Lung microvascular endothelial cell (primary cell): ENCODE data around the gene ZFP36. TPM values are rescaled to one million over a fixed set of nuclear protein-coding genes. Genes with fewer than 3 reads are reported as not detected.
A peak's percentile ranks its signal among the peaks of the same experiment; 100 is the strongest.

Experiments used
- DNase-seq, 2 donors: peaks; one replicate each; pipeline versions ENCODE4 v3.0.0 to v3.0.0-alpha.2; 2010; ENCODE audit warnings: low read depth in 2 of 2
- total RNA-seq: library from RNA; depleted of rRNA; stranded (reverse); fragments of >200 nt; gene quantifications from 2 replicates; pipeline ENCODE4 v1.2.1, GENCODE V29; 2014

Gene ZFP36
- total RNA-seq, 1 donor from 2014 or later: 4.0 TPM

DNA sequence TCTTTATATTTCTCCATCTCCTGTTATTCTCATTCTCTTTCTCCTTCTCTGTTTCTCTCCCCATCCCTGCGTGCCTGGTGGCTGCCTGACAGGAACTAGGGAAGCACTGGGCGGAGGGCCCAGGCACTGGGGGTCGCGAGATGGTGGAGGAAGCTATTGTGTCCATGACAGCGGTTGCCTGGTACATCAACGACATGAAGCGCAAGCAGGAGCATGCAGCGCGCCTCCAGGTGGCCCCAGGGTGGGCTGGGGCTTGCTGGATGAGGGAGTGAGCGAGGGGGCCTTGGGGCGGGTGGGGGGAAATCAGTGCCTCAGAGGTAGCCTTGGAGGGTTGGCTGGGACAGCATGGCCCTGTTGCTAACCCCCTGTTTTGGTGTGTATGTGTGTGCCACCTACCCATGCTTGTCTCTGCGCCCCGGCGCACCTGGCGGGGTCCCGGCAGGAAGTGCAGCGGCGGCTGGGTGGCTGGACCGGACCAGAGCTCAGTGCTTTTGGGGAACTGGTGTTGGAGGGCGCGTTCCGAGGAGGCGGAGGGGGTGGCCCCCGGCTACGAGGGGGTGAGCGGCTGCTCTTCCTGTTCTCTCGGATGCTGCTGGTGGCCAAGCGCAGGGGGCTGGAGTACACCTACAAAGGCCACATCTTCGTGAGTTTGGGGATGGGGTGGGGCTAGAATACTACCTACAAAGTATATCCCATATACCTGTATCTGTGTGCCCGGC is 11.0 kb downstream of the ZFP36 start:
- DNase-seq: no peak

DNA sequence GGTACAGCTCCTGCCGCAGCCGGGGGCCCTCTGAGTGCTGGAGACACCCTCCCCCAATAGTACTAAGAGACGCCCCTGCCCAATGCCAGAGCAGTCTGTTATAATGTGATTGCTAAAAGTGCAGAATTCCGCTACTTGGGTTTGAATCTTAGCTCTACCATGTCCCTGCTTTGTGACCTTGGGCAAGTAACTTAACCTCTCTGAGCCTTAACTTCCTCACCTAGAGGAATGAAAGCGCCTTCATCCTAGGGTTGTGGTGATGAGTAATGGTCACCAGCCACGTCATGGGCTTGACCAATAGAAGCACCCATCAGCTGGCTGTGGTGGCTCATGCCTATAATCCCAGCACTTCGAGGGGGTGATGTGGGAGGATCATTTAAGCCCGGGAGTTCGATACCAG is 12.4 kb downstream of the ZFP36 start:
- DNase-seq: no peak

DNA sequence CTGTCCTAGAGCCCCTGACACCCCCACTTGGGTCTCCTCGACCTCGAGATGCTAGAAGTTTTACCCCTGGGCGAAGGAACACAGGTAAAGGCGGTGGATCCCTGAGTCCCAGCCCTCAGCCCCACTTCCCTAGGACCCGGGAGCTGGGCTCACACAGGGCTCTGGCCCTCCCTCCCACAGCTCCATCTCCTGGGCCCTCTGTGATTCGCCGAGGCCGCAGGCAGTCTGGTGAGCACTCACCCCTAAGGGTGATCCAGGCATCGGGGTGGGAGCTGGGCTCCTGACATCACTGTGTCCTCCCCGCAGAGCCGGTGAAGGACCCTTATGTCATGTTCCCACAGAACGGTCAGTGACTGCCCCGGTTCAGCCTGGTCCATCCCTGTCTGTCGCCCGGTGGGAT is 14.1 kb downstream of the ZFP36 start:
- no peak for DNase-seq

DNA sequence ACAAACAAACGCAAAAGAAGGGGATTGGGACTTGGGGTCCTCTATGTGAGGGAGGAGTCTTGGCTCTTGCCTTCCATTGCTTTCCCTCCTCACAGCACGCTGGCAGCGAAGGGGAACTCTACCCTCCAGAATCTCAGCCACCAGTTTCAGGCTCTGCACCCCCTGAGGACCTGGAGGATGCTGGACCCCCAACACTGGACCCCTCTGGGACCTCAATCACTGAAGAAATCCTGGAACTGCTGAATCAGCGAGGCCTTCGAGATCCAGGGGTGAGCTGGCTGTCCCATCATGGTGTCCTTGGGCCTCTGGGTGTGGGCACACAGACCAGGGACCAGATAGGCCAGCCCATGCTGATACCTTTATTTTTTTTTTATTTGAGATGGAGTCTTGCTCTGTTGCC is 15.4 kb downstream of the ZFP36 start:
- no peak for DNase-seq

DNA sequence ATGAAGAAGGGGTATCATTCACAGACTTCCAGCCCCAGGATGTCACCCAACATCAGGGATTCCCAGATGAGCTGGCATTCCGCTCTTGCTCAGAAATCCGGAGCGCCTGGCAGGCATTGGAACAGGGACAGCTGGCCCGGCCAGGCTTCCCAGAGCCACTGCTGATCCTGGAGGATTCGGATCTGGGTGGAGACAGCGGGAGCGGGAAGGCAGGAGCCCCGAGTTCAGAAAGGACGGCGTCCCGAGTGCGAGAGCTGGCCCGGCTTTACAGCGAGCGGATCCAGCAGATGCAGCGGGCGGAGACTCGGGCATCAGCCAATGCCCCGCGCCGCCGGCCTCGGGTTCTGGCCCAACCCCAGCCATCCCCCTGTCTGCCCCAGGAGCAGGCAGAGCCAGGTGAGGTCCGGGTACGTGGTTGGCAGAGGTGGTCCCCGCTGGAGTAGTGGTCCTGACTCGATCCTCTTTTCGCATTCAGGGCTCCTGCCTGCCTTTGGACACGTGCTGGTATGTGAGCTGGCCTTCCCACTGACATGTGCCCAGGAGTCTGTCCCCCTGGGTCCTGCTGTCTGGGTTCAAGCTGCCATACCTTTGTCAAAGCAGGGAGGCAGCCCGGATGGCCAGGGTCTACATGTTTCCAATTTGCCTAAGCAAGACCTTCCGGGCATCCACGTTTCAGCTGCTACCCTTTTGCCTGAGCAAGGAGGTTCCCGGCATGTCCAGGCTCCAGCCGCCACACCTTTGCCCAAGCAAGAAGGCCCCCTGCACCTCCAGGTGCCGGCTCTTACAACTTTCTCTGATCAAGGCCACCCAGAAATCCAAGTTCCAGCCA is 16.8 kb downstream of the ZFP36 start:
- DNase-seq: no peak

DNA sequence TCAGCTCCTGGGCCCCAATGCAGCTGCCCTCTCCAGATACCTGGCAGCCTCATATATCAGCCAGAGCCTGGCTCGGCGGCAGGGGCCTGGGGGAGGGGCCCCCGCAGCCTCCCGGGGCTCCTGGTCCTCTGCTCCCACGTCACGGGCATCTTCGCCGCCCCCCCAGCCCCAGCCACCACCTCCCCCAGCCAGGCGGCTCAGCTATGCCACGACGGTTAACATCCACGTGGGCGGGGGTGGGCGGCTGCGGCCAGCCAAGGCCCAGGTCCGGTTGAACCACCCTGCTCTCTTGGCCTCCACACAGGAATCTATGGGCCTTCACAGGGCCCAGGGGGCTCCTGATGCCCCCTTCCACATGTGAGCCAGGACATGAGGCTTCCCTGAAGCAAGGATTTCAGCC is 18.3 kb downstream of the ZFP36 start:
- DNase-seq: no peak

DNA sequence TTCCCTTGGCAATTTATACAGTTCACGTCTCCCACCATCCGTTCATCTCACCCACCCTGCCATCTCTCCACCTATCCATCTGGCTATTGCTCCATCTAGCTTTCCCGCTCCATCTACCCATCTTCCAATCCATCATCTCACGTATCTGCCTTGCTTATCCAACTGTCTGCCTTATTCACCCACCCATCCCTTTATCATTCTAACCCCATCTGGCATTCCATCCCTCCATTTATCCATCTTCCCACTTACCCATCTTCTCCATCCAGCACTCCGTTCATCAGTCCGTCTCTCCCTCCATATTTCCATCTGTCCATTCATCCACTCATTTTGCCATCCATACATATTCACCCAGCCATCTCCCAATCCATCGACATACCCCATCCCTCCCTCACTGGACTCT is 19.1 kb downstream of the ZFP36 start:
- DNase-seq: no peak

DNA sequence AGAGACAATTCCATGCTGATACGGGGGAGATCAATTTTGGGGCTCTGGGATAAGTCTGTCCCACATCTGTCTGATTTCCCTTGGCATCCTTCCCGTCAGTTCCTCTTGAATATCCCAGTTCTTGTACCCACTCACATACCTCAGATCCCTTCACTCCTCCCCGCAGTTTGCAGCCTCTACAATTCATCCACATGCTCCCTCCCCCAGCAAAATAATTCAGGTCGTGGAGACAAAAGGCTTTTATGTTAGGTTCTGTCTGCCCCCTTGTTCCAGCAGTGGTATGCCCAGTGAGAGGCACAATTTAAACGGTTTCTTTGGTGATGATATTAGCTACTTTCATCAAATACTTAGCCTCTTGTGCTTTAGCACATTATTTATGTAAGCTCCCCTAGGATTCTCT is 19.5 kb downstream of the ZFP36 start:
- DNase-seq: no peak

DNA sequence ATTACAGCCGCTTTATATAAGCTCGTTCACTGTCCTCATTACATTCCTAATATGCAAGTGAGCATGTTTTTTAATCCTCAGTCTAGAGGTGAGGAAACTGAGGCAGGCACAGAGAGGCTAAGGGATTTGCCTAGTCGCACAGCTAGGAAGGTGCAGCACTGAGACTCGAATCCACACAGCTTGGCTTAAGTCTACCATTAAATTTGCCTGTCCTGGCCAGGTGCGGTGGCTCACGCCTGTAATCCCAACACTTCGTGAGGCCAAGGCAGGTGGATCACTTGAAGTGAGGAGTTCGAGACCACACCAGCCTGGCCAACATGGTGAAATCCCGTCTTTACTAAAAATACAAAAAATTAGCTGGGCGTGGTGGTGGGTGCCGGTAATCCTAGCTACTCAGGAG is 21.1 kb downstream of the ZFP36 start:
- DNase-seq: no peak

DNA sequence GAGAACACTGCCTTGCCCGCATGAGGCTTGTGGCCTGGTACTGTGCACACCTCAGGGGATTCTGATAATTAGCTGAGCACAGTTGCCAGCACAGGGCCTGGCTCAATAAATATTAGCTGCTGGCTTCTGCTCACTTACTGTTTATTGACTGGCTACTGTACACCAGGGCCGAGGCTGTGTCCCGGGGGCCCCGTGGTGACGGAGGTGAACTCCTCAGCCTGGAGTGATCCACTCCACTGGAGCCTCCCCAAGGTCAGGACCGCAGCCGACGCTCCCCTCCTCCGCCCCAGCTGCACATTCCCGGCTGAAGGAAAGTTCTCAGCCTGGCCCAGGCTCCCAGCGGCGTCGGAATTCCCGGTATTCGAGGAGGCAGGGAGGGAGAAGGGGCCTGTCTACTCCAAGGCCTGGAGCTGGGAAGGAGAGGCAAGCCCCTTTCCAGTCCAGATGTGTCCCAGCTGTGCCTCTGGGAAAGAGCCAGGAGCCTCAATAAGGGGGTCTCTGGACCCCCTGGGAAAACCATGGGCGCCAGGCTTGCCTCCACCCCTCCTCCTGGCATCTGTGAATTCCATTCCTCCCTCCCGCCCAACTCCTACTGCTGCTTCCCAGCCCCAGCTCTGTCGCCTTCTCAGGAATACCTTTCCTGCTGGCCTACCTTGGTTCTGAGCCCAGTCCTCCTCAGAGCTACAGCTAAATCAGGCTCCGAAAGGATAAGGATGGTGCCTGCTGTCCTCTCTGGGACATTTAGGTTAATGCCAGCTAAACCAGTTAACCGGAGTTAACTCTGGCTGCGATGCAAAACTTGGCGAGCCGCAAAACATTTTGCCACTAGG is 21.9 kb downstream of the ZFP36 start:
- peak; percentile 51 to 92 for DNase-seq

DNA sequence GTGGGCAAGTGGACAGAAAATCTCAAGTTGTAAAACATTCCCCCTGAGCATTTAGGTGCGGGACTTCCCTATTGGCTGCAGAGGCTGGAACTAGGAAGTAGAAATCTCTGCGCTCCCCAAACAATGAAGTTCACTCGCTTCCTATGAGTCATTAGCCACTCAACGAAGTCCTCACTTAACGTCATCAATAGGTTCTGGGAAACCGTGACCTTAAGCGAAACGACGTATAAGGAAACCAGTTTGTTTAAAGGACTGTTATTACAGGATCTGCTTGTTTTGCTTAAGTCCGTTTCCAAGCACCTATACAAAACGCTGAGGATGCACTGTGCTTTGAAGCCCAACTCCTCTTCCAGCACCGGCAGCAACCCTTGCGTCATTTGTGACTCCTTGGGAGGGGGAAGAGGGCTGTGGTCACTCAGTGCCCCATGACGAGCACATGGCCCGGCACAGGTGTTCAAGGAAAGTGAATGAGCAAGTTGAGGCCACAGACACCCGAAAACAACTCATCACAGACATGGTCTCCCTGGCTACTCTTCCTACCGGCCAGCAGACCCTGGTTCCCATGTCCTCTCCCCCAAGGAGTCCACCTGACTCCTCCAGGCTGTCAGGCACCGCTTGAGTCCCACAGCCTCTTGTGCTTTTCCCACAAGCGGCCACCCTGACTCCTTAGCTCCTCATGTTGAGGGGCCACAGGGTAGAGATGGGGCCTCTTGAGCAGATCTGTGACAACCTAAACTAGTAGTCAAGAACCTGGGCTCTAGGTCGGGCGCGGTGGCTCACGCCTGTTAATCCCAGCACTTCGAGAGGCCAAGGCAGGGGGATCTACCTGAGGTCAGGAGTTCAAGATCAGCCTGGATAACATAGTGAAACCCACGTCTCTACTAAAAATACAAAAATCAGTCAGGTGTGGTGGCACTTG is 24.3 kb downstream of the ZFP36 start:
- DNase-seq: peak; percentile 98 to 100

DNA sequence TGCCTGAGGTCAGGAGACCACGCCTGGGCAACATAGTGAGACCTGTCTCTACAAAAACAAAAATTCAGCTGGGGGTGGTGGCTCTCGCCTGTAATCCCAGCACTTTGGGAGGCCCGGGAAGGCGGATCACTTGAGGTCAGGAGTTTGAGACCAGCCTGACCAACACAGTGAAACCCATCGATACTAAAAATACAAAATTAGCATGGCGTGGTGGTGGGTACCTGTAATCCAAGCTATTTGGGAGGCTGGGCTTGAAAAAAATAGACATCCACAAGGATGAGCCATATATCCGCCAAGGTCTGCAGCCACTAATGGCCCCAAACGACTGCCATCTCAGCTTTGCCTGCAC is 26.0 kb downstream of the ZFP36 start:
- no peak for DNase-seq

DNA sequence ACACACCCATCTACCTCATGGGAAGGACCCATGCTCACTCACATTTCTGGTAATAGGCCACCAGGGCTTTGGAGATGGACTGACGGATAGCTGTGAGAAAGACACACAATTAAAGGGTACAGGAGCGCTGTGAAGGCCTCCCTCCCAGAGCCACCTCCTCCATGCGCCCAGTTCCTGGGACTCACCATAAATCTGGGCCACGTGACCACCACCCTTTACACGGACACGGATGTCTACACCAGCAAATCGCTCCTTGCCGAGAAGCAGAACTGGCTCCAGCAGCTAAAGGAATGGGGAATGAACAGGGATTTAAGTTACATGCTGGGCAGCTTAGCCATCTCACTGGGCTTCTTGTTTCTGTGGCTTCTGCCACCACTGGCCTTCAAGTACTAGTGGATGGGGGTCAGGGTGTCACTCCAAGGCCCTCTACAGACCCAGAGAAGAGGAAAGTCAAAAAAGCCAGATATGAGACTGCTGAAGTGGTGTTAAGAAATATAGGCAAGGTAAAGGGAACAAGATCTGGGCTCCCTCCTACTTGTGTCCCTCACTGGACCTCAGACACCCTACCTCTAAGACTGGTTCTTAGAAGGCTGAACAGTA is 26.9 kb downstream of the ZFP36 start:
- no peak for DNase-seq

DNA sequence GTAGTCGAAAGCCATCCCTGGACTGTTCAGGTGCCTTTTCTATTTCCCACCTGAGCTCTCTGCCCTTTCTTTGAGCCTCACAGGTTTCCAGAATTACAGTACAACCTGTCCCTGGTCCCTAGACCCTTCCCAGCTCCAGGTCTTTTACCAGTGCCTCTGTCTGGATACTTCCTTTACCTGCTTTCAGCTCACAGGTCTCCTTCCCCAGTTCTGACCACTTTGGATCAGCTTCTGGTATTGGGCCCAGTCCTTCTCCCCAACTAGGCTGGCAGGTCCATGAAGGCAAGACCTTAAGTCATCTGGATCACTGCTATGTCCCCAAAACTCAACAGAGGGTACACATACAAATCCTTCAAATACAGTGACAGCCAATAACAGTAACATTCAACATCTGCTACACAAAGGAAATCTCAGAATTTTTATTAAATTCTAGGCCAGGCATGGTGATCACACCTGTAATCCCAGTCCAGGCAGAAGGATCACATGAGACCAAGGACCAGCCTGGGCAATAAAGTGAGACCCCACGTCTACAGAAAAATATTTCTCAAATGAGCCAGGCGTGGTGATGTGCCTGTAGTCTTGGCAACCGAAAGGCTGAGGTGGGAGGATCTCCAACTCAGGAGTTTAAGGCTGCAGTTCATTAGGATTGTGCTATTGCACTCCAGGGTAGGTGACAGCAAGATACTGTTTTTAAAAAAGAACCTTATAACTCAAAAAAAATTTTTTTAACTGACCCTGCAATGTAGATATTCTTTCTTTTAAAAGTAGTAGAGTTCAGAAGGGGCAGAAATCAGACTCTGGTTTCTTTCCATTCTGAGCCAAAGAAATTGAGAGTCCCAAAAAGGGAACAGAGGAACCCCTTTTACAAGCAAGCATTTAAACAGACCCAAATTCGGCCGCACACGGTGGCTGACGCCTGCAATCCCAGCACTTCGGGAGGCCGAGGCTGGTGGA is 27.8 kb downstream of the ZFP36 start:
- peak in 1 of 2 donors; percentile 30 for DNase-seq

DNA sequence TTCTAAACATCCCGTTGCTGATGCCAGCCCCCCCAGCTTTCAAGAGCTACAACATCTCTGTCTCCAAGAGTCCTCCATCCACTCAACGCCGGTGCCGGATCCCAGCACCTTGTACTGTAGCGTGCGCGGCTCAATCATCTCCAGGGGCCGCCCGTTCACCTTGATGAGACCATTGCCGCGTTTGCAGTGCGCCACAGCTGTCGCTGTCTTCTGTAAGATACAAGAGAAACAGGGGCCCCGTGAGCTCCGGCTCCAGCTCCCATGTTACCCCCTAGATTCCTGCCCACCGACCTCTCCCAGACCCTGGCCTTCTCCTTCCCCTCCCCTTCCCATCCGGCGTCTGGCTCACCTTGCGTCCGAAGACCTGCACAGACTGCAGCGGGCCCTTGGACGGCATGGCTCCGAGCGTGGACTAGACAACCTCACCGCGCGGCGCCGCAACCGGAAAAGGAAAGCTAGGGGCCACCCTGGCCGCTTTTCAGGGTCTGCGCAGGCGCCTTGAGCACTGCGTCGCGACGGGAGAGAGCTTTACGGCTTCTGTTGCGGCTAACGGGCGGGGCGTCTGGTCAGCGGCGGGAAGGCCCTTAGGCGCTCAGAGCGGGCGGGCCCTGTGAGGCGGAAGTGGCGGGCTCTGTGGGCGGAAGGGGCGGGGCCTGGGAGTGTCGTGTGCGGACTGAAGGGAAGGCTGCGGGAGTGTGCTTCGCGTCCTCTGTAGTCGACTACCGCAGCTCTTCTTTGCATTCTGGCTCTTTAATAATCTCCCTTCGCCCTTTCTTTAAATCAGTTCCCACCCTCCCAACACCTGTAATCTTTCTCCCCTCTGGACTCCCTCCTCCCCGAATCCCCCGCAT is 29.1 kb downstream of the ZFP36 start, which contains the start of gene RPS16:
Gene RPS16 (minus strand): TSS at position 451 of the 851 bp plus-strand sequence. CDS start 54 bp downstream, at position 397.
- peak; percentile 99 for DNase-seq

DNA sequence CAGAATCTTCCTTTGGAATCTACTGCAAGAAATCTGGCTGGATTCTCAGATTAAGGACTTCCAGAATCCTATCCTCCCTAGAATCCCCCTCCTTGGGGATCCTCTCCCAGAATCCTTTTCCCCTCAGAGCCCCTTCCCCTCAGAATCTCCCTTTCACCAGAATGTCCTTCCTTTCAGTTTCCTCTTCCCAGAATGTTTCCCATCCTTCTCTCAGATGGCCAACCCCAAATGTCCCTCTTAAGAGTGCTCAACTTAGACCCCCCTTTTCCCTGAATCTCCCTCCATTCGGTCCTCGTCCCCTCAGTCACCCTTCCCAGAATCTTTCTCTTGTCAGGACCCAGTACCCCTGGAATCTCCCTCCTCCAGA is 29.7 kb downstream of the ZFP36 start:
- DNase-seq: no peak

DNA sequence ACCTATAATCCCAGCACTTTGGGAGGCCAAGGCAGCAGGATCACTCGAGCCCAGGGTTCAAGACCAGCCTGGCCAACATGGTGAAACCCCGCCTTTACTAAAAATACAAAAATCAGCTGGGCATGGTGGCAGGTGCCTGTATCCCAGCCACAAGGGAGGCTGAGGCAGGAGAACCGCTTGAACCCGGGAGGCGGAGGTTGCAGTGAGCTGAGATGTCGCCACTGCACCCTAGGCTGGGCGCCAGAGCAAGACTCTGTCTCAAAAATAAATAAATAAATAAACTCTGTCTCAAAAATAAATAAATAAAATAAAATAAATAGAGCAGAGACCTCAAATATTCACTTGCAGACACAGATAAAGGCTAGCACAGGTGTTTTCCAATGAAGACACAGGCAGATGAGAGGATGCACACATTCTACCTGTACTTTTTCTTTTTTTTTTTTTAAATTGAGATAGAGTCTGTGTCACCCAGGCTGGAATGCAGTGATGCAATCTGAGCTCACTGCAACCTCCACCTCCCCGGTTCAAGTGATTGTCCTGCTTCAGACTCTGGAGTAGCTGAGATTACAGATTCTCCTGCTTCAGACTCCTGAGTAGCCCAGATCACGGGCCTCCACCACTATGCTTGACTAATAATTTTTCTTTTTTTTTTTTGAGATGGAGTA is 31.8 kb downstream of the ZFP36 start:
- no peak for DNase-seq

DNA sequence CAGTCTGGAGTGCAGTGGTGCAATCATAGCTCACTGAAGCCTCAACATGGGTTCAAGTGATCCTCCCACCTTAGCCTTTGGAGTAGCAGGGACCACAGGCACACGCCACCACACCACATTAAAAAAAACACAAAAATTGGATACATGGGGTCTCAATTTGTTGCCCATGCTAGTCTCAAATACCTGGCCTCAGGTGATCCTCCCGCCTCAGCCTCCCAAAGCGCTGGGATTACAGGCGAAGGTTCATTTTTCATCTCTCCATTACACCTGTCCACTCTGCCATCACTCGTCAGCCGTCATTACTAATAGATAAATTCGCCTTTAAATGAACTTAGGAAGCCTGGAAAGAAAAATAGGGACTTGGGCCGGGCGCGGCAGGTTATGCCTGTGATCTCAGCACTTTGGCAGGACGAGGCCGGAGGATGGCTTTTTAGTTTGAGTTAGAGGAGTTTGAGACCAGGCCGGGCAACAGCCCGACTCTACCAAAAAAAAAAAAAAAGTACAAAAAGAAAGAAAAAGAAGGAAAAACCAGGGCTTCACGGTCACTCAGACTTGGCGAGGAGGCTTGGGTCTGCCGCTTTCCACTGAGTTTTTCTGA is 38.0 kb downstream of the ZFP36 start:
- peak; percentile 35 to 40 for DNase-seq
